ENCODE measurements around the gene SYNGR1.

Gene SYNGR1

GRCh38 chr22:39368461-39368911 is 18.7 kb downstream of the SYNGR1 start:
- peak; percentile 24 for DNase-seq (ENCODE audit: low spot score)

DNA sequence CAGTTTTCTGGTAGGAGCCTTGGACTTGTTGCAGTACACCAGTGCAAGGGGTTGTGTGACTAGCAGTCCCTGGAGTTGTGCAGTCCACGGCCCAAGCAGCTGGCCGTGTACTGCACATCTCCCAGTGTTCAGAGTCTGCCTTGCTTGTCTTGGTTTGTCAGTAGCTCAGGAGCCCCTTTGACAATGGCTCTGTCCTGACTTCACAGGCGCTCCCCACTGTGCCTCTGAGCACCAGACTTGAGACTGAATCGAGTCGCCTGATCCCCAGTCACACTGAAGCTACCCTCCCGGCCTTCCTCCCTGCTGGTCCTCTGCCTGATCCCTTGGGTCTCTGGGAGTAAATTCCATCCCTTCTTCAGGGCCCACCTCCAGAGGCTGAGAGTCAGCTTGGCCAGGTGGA is 19.4 kb downstream of the SYNGR1 start:
- no peak for DNase-seq (ENCODE audit: low spot score)

DNA sequence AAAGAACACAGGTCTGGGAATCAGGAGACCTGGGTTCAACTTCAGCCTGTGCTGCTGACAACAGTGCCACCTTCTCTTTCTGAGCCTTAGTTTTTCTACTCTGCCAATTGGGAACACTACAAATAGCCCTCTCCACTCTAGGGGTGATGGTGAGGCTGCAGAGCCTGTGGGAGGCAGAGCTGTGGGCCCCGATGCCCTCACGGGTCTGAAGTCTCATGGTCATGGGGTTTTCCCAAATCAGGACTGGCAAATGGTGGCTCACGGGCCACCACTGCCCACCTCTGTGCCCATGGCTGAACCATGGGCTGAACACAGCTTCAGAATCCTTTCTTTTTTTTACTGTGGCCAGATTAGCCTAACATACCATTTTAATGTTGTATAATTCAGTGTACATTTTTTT is 19.8 kb downstream of the SYNGR1 start:
- DNase-seq (ENCODE audit: low spot score), result no peak

DNA sequence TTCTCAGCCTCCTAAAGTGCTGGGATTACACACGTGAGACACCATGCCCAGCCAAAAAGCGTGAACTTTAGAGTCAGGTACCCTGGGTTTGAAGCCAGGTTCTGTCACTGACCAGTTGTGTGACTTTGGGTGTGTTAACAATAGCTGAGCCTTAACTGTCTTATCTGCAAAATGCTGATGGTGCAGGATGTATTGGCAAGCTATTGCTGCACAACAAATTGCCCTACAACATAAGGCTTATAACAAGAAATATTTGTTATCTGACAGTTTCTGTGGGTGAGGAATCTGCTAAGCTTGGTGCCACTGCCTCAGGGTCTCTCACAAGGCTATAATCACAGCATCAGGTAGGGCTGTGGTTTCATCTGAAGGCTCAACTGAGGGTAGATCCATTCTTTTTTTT is 21.9 kb downstream of the SYNGR1 start:
- no peak for DNase-seq (ENCODE audit: low spot score)

DNA sequence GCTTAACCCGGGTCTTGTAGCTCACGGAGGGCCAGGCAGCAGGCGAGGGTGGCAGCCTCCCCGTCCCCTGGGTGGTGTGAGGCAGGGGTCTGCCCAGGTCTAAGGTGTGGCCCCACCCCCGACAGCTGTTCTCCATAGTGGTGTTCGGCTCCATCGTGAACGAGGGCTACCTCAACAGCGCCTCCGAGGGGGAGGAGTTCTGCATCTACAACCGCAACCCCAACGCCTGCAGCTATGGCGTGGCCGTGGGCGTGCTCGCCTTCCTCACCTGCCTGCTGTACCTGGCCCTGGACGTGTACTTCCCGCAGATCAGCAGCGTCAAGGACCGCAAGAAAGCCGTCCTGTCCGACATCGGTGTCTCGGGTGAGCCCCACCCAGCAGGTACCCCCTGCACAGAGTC is 24.4 kb downstream of the SYNGR1 start:
- DNase-seq (ENCODE audit: low spot score), result no peak

DNA sequence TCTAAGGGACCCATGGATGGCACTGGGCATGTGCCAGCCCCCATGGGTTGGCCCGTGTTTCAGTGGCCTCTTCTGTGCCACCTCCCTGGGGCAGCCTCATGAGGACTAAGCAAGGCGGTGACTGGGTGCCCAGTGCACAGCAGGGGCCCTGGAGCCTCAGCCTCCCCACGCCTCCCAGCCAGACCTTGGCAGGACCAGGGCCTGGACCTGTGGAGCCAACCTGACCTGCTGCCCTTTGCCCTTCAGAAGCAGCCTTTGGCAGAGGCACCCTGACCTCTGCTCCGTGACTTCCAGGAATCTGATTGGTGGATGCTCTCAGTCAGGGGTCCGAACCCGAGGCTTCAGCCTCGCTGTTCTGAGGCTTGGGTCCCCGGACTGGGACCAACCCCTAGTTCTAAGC is 25.0 kb downstream of the SYNGR1 start:
- DNase-seq (ENCODE audit: low spot score), result no peak

DNA sequence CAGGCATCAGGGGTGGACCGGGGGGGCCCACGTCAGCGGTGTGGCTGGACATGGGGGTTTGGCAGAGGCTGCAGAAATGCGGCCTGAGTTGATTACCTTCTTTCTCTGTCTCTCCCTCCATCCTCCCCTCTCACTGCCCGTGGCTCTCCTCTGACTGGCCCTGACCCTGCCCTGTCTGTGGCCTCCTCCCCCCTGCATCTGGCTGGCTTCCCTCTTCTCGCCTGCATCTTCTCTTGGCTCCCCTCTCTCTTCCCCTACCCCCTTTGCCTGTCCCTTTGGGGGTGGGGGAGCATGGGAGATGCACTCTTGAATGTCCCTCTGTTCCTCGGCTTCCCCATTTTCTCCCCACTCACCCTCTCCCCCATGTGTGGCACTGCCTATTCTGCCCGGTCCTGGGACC is 25.9 kb downstream of the SYNGR1 start:
- DNase-seq (ENCODE audit: low spot score), result no peak

DNA sequence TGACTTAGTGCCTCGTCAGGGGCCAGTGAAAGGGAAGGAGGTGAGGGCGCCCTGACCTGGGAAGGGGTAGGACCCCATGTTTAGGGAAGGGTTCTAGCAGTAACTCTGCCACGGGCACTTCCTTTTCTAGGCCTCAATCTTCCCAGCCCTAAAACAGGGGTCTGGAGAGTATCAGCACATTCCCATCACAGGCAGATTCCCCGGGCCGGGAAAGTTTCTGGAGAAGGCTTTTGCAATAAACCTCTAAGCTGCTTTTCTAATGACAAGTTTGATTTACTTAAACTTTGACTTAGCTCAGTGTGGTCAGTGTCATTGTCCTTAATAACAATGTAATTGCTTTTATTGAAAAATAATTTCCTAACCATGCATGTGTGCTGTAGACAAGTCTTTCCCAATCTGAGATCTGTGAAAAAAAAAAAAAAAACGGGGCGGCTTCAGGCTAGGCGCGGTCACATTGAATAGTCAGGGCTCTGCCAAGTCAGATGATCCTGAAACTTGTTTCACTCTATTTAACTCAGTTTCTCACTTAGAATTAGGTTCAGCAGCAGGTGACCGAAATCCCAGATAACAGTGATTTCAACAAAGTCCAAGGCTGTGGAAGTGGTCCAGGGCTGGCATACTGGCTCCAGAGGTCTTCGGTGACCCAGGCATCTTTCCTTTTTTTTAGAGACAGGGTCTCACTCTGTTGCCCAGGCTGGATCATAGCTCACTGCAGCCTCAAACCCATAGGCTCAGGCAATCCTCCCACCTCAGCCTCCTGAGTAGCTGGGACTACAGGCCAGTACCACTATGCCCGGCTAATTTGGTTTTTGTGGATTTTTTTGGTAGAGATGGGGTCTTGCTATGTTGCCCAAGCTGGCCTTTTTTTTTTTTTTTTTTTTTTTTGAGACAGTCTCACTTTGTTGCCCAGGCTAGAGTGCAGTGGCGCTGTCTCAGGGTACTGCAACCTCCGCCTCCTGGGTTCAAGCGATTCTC is 30.3 kb downstream of the SYNGR1 start:
- DNase-seq (ENCODE audit: low spot score), result no peak

DNA sequence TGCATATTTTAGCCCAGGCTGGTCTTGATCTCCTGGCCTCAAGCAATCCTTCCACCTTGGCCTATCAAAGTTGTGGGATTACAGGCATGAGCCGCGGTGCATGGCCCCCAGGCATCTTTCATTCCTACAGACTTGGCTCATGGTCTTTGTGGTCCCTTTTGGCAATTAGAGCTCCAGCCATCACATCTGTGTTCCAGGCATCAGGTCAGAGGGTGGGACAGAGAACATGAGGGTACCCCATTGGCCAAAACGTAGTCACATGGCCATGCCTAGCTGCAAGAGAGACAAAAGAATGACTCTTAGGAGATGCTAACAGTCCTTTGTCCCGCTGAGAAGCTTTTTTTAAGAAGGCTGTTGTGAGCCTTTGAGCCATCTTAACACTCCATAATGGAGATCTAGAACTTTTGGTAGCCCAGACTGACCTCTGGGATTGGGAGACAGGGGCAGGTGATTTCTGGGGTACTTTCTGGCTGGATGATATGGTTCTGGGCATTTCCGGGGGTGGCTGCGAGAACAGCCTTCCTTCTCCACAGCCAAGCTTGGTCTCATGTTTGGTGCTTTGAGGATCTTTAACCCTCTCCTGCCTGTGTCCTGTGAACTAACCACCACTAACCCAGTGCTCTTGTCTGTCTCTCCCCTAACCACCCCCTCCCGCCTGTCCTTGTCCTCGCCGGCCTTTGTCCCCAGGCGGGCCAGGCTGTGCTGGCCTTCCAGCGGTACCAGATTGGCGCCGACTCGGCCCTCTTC is 31.4 kb downstream of the SYNGR1 start:
- no peak for DNase-seq (ENCODE audit: low spot score)

DNA sequence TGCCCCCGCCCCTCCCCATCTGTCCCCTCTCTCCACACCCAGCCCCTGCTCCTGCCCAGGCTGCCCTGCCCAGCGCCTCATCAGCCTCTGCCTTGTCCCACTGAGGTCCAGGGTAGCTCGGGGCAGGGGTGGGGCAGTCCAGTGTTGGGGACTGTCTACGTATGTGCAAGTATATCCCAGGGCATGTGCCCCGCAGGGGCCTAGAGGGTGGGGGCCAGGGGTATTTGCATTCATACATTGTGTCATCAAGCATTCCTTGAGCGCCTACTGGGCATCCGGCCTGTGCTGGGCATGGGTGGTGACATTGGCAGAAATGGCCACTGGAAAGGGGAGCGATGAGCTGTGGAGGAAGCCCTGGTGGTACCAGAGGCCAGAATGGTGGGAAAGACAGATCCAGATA is 32.1 kb downstream of the SYNGR1 start:
- DNase-seq (ENCODE audit: low spot score), result no peak

GRCh38 chr22:39382410-39382809 is 32.6 kb downstream of the SYNGR1 start:
- DNase-seq (ENCODE audit: low spot score), result no peak

DNA sequence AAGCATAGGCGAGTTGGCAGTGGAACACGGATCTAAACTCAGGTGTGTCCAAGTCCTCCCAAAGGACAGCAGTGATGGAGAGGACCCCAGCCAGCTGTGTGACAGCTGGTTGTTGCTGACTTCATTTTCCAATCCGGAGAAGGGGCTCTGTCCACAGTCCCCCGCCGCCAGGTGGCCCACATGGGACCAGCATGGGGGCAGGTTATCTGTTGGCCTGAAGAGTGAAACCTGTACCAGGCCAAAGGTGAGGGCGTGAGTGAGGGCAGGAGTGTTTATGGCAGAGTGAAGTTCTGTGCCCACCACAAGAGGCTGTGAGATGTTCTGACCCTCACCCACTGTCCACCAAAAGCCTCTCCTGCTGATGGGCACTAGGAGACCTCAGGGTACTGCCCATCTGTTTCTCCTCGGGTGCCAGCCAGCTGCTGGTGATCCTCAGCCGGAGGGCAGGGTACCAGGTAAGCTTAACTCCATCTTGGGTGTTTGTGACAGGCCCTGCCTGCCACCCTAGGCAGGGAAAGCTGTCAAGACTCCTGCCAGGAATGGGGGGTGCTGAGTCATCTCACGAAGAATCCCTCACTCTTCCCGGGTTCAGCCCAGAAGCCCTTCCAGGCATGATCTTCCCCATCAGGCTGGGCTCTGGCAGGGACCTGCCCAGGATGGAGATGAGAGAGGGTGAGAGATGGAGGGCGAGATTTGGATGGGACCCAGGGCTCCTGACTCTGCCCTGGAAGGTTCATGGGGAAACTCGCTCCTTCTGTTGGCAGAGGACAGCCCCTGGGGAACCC is 34.2 kb downstream of the SYNGR1 start:
- no peak for DNase-seq (ENCODE audit: low spot score)

DNA sequence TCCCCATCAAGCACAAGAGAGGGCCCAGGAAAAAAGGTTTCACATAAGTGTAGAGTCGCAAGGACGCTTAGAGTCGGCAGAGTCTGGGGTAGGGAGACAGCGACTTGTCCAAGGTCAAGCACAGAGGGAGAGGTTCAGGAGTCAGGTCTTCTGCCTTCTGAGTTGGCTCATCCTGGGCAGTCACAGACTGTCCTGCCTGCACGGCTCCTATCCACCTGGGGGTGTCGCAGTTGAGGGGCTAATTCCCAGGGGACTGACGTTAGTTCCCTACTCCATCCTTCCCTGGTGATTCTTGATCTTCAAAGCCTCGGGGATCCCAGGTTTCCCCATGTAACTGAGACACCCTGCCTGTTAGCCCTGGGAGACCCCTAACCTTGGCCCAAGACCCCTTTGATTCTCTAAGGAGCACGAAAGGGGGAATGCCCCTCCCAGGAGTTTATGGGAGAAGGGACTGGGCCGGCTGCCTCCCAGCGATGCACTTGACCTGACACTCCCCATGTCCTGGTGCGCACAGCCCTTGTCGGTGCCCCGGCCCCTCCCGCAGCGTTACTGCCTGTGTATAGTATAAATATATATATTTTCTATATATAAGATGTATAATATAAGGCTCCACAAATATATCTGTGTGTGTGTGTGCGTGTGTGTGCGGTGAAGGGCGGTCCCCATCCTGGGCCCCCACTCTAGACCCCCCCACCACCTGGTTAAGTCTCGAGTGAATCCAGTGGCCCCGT is 35.1 kb downstream of the SYNGR1 start:
- no peak for DNase-seq (ENCODE audit: low spot score)

GRCh38 chr22:39388261-39389011 is 38.6 kb downstream of the SYNGR1 start:
- DNase-seq (ENCODE audit: low spot score), result peak; percentile 60

DNA sequence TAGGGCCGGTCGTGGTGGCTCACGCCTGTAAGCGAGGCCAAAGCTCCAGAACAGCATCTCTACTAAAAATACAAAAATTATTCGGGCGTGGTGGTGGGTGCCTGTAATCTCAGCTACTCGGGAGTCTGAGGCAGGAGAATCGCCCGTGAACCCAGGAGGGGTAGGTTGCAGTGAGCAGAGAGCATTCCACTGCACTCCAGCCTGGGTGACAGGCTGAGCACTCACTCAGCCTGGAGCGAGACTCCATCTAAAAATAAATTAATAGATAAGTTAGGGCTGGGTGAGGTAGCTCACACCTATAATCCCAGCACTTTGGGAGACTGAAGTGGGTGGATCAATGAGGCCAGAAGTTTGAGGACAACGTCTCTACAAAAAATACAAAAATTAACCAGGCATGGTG is 39.6 kb downstream of the SYNGR1 start:
- no peak for DNase-seq (ENCODE audit: low spot score)

- DNase-seq (ENCODE audit: low spot score), result no peak
Observed at GRCh38 chr22:39392341-39392948, 42.7 kb downstream of the SYNGR1 start.

DNA sequence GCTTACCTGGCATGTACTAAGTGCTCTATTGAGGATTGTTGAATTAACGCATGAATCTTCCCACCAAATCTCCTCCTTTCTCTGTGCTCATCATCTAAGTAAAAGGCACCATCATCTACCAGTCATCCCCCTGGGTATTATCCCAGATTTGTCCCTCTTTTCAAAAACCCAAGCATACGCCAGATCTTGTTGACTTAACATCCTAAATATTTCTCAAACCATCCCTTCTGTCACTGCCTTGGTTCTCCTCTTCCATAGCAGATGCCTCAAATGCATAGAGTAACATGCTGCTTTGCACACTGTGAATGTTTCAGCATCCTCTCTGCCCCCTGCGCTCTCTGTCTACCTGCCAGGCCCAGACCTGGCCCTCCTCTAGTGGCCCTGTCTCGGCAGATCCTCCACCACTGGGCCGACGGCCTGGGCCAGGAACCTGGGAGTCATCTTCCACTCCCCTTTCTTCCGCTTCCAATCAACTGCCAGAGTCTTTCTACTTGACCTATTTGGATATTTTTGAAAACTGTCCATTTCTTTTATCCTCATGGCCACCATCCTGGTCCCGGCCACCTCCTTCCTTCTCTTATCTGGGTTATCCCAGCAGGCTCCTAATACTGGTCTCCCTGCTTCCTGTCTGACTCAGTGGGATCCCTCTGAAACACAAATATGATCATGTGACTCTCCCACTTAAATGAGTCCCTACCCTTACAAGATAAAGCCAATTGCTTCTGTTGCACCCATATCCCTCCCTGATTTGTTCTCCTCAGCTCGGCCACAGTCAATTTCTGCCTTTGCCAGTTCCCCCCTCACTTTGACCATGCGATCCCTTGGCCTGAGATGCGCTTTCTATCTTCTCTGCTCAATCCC is 46.4 kb downstream of the SYNGR1 start:
- DNase-seq (ENCODE audit: low spot score), result no peak

DNA sequence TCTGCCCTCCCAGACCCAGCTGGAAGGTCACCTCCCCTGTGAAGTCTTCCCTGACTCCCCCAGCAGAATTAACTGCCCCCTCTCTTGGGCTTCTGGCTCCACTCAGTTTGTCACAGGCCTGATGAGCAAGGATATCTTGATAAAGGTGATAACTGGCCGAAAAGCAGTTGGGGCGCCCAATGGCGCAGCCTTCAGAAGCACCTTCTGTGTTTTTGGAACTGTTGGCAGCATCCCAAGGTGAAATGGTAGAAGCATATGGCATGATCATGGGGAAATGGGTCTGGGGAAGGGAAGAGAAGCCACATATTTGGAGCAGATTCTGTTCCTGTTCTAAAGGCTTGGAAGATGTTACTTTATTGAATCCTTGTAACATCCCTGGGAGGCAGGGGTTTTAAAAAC is 47.0 kb downstream of the SYNGR1 start:
- DNase-seq (ENCODE audit: low spot score), result no peak

DNA sequence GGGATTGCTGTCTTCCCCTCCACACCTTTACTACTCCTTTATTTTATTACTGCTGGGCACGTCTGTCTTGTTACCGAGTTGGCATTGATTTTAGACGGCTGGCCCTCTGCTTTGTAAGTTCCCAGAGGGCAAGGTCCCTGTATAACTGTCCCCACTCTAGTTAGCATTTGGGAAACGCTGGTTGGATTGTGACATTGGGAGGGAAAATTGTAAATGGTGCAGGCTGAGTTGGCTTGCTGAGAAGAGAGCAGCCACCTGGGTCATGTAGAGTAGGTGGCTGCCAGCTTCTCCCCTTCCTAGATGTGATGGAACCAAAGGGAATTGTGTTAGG is 51.5 kb downstream of the SYNGR1 start:
- no peak for DNase-seq (ENCODE audit: low spot score)

All from globus pallidus (tissue), 1 donor.